Epidermal melanocyte (primary cell): ENCODE results near the gene MYO7A.
A peak's percentile ranks its signal among the peaks of the same experiment; 100 is the strongest.

ENCODE experiments used
- DNase-seq: peaks from one replicate; pipeline ENCODE4 v3.0.0; 2011; ENCODE audit warnings: low spot score; ENCODE audit not compliant: insufficient read length

MYO7A gene

GRCh38 chr11:77183431-77183984 is 55.5 kb downstream of the MYO7A start:
- DNase-seq, result no peak

GRCh38 chr11:77184136-77184860 is 56.3 kb downstream of the MYO7A start:
- DNase-seq, result no peak

- DNase-seq, result no peak
Observed at GRCh38 chr11:77186302-77186701, 58.3 kb downstream of the MYO7A start.

- no peak for DNase-seq
Observed at GRCh38 chr11:77187111-77187750, 59.2 kb downstream of the MYO7A start.

GRCh38 chr11:77187776-77188632 is 60.0 kb downstream of the MYO7A start:
- DNase-seq, result peak; percentile 98

- DNase-seq, result no peak
Observed at GRCh38 chr11:77188633-77189491, 60.8 kb downstream of the MYO7A start.

- DNase-seq, result no peak
Observed at GRCh38 chr11:77189588-77190210, 61.7 kb downstream of the MYO7A start.

GRCh38 chr11:77190331-77191075 is 62.5 kb downstream of the MYO7A start:
- DNase-seq, result no peak

GRCh38 chr11:77191429-77191822 is 63.4 kb downstream of the MYO7A start:
- DNase-seq, result no peak

- no peak for DNase-seq
Observed at GRCh38 chr11:77191823-77192495, 63.9 kb downstream of the MYO7A start.

GRCh38 chr11:77193167-77193566 is 65.1 kb downstream of the MYO7A start:
- no peak for DNase-seq

- no peak for DNase-seq
Observed at GRCh38 chr11:77193911-77194830, 66.1 kb downstream of the MYO7A start.

GRCh38 chr11:77195071-77195755 is 67.2 kb downstream of the MYO7A start:
- DNase-seq, result no peak

GRCh38 chr11:77196961-77197360 is 68.9 kb downstream of the MYO7A start:
- no peak for DNase-seq

GRCh38 chr11:77197626-77198320 is 69.7 kb downstream of the MYO7A start:
- DNase-seq, result no peak

GRCh38 chr11:77198440-77198849 is 70.4 kb downstream of the MYO7A start:
- DNase-seq, result no peak
